Right lobe of liver (tissue), 4 donors: ENCODE results near the gene NUDT12.

Experiments used
- CTCF ChIP-seq, 4 donors: fragments of 200-600 bp in 3 of 4; fragments of 450-650 bp in 1 of 4; IDR thresholded peaks; one replicate each; pipeline versions ENCODE4 v1.5.1 to v1.8.0; 2016 to 2022; ENCODE audit warnings: antibody characterized with exemption in 4 of 4, mild to moderate bottlenecking in 2 of 4
- POLR2A ChIP-seq: fragments of 450-650 bp; IDR thresholded peaks from one replicate; pipeline ENCODE4 v1.6.1; 2017; ENCODE audit warnings: antibody characterized with exemption, mild to moderate bottlenecking
- donor health status: DM: no; HTN: no; CAD: no.
- donor health status: DM: no; HTN: no; CAD: no.
- donor health status: DM: no; HTN: yes; CAD: no.

- TF ChIP-seq CTCF (IDR thresholded peaks at IDR 0.05) (no peak), POLR2A (no peak)
Observed at GRCh38 chr5:103512500-103512899, 50.1 kb downstream of the NUDT12 start.
